ENCODE measurements around the gene COX7B2.

Gene COX7B2

DNA sequence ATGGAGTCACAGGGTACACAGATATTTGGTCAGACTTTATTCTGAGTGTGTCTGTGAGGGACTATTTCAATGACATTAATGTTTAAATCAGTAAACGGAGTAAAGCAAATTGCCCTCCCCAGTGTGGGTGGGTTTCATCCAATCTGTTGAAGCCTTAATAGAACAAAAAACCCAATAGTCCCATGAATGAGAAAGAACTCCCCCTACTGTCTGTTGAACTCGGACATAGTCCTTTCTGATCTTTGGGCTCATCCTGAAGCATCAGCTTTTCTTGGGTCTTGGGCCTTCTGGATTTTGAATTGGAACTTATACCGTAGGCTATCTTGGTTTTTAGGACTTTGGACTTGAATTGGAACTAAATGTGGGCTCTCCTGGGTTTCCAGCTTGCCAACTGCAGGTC is 193.6 kb downstream of the COX7B2 start:
- no peak for DNase-seq (ENCODE audit: low read depth)

DNA sequence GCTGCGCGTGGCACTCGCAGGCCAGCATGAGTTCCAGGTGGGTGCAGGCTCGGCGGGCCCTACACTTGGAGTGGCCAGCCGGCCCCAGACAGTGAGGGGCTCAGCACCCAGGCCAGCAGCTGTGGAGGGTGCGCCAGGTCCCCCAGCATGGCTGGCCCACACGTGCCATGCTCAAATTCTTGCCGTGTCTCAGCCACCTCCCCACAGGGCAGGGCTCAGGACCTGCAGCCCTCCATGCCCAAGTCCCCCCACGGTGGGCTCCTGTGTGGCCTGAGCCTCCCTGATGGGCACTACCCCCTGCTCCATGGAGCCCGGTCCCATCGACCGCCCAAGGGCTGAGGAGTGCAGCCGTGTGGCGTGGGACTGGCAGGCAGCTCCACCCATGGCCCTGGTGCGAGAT is 210.2 kb downstream of the COX7B2 start:
- DNase-seq (ENCODE audit: low read depth) = no peak
